ENCODE results near the gene TRIL. TPM values are rescaled to one million over a fixed set of nuclear protein-coding genes. Genes with fewer than 3 reads are reported as not detected.

Gene TRIL
- total and polyA plus RNA-seq, 11 donors, result 0.53 to 7.0 (median 3.2) TPM

DNA sequence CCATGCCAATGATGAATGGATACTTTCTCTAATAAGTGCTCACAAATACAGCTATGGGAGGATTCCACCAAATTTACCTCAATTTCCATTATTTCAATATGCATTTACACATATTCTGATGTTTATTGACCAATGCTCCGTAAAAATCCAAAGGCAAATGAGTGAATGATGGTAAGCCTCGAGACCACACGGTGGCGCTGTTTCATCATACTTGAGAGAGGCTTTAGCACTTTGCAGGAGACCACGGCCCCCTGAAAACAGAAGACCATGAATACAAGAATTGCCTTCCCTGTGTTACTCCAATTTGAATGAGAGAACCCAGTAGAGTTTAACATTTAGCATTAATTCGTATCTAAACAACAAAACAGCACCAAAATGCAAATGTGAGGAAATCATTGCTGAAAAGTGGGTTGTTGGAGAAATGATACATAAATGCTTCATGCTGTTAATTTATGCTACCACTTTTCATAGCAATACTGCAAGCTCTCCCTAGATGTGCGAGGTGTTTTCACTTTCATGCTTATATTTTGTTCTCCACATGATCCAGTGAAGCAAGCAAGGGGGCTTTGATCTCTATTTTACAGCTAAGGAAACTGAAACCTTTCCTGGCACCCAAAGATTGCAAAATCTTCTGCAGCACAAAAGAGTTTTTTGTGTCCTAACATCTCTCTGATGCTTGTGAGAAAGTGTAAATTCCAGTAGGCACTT, 35.4 kb downstream of the TRIL start:
- intact Hi-C loops (cut with DNase I), result loop anchor here (1.0 to 10.0 kb wide), 12 partner anchors 180 to 486 kb away; partner anchors contain the start of gene CHN2 (in 4 of the 10)
- peaks cover 0 to 8% (median 0%) of the 10 kb centered on the region in 9 donors for H3K27me3 ChIP-seq
- ATAC-seq (peak; percentile 44 to 73 (median 62)), DNase-seq (peak; percentile 37 to 73 (median 62))
- H3K27ac ChIP-seq, result no peak overlapping the region
- TF ChIP-seq POLR2A (IDR thresholded peaks at IDR 0.05), result no peak
- TF ChIP-seq, protein P1, sequence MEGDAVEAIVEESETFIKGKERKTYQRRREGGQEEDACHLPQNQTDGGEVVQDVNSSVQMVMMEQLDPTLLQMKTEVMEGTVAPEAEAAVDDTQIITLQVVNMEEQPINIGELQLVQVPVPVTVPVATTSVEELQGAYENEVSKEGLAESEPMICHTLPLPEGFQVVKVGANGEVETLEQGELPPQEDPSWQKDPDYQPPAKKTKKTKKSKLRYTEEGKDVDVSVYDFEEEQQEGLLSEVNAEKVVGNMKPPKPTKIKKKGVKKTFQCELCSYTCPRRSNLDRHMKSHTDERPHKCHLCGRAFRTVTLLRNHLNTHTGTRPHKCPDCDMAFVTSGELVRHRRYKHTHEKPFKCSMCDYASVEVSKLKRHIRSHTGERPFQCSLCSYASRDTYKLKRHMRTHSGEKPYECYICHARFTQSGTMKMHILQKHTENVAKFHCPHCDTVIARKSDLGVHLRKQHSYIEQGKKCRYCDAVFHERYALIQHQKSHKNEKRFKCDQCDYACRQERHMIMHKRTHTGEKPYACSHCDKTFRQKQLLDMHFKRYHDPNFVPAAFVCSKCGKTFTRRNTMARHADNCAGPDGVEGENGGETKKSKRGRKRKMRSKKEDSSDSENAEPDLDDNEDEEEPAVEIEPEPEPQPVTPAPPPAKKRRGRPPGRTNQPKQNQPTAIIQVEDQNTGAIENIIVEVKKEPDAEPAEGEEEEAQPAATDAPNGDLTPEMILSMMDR (IDR thresholded peaks at IDR 0.05), result peak; percentile 82 to 93 (median 88)
- no peak overlapping the region for H3K4me3 ChIP-seq
- H3K4me1 ChIP-seq, result peaks cover 0 to 26% (median 16%) of the 10 kb centered on the region in 12 donors
- 9 to 11% (median 10%) methylated on average over 7 of the region's 7 CpGs for WGBS, 4 donors
- H3K9me3 ChIP-seq, result no peaks in the 10 kb centered on the region
- no peaks in the 10 kb centered on the region for H3K36me3 ChIP-seq

DNA sequence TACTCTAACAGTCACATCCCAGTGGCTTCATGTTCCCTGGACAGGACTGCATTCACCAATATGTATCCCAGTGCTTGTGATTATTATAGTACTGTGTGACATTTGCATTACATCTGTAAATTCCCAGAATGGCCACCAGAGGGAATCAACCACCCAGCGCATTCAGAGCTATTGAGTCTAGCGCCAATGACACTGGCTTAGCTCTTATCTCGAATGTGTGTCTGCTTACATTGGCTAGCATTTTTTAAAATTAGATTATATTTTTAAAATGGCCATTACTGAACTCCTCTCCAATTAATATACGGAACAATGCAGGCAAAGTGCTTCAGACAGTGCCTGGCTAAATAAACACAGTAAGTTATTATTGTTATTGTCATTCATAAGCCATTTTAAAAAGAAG, 36.3 kb downstream of the TRIL start:
- H3K4me3 ChIP-seq, result no peak overlapping the region
- WGBS, 4 donors, result 0 to 1% (median 1%) methylated on average over 4 of the region's 4 CpGs
- H3K36me3 ChIP-seq, result no peaks in the 10 kb centered on the region
- no peak for TF ChIP-seq POLR2A (IDR thresholded peaks at IDR 0.05)
- TF ChIP-seq, protein P1 (IDR thresholded peaks at IDR 0.05), result peak; percentile 72 to 94 (median 85)
- ATAC-seq (peak; percentile 88 to 95 (median 92)), DNase-seq (peak in 3 of 5 donors; percentile 42 to 45 (median 44))
- peaks cover 0 to 22% (median 12%) of the 10 kb centered on the region in 12 donors for H3K4me1 ChIP-seq
- H3K27me3 ChIP-seq, result peaks cover 0 to 8% (median 0%) of the 10 kb centered on the region in 9 donors
- no peak overlapping the region for H3K27ac ChIP-seq
- no peaks in the 10 kb centered on the region for H3K9me3 ChIP-seq
- intact Hi-C loops (cut with DNase I), result loop anchor here (1.0 to 10.0 kb wide), 11 partner anchors 180 to 487 kb away; partner anchors contain the start of gene CHN2 (in 4 of the 10)

DNA sequence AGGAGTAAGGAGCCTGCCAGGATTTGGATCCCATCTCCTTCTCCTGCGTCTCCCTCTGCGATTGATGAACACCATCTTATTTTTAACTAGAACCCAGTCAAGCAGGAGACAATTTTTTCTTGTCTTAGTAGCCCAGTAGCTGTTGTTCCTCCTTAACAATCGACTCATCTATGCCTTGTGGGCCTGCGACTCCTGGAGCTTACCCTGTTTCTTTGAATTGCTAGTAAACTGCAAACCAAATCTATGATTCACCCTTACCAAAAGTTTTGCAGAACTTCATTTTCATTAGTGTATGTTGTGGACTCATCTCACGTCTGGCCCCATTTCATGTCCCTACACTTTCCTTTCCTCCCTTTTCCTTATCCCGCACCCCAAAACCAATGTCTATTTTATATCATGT, 37.7 kb downstream of the TRIL start:
- H3K4me1 ChIP-seq, result peaks cover 0 to 19% (median 10%) of the 10 kb centered on the region in 12 donors
- TF ChIP-seq POLR2A (IDR thresholded peaks at IDR 0.05), result no peak
- TF ChIP-seq, protein P1 (IDR thresholded peaks at IDR 0.05), result no peak
- intact Hi-C loops (cut with DNase I), result loop anchor here in 7 of 10 donors (5.0 to 10.0 kb wide), 6 partner anchors 264 to 487 kb away; partner anchors contain the start of gene CHN2 (in 4 of the 7)
- DNase-seq (no peak), ATAC-seq (no peak)
- H3K27ac ChIP-seq, result no peak overlapping the region
- WGBS, 4 donors, result 93 to 96% (median 95%) methylated on average over 6 of the region's 6 CpGs
- no peaks in the 10 kb centered on the region for H3K27me3 ChIP-seq
- H3K4me3 ChIP-seq, result no peak overlapping the region
- H3K36me3 ChIP-seq, result no peaks in the 10 kb centered on the region
- H3K9me3 ChIP-seq, result no peaks in the 10 kb centered on the region

DNA sequence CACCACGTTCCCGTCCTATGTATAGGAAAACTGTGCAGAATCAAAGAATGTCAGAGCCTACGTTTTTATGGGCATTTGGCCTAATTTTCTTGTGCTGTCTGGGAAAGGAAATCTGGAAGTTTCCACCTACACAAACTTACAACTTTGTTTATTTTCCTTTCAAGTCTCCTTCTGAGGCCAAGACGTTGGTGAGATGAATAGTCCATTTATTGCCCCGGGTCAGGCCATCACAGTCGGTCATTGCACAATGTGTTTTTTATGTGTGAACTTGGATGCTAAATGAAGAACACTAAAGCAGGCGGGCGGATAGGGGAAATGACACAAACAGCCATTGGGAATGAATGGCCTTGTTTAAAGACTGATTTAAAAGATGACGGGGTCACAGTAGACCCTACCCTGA, 38.6 kb downstream of the TRIL start:
- intact Hi-C loops (cut with DNase I), result no loop called here
- ATAC-seq, result peak in 2 of 4 donors; percentile 17 to 34
- H3K27me3 ChIP-seq, result no peaks in the 10 kb centered on the region

More for the DNA sequence above, 38.6 kb downstream of the TRIL start:
- 59 to 67% (median 61%) methylated on average over 9 of the region's 9 CpGs for WGBS, 4 donors
- TF ChIP-seq POLR2A (IDR thresholded peaks at IDR 0.05), result no peak
- TF ChIP-seq, protein P1 (IDR thresholded peaks at IDR 0.05), result no peak
- Histone ChIP-seq H3K4me3 (no peak overlapping the region), H3K9me3 (no peaks in the 10 kb centered on the region), H3K36me3 (no peaks in the 10 kb centered on the region), H3K4me1 (peaks cover 0 to 19% (median 10%) of the 10 kb centered on the region in 12 donors), H3K27ac (no peak overlapping the region)
- no peak for DNase-seq
